HG03521 (cell line): ENCODE measurements around the gene EGFL7.
A peak's percentile ranks its signal among the peaks of the same experiment; 100 is the strongest.

Experiments used
- ATAC-seq: cut with Tn5 transposase; IDR thresholded peaks from one replicate; pipeline ENCODE4 v1.9.1; 2021; ENCODE audit warnings: mild to moderate bottlenecking, moderate library complexity; ENCODE audit not compliant: unreplicated experiment

The EGFL7 gene

DNA sequence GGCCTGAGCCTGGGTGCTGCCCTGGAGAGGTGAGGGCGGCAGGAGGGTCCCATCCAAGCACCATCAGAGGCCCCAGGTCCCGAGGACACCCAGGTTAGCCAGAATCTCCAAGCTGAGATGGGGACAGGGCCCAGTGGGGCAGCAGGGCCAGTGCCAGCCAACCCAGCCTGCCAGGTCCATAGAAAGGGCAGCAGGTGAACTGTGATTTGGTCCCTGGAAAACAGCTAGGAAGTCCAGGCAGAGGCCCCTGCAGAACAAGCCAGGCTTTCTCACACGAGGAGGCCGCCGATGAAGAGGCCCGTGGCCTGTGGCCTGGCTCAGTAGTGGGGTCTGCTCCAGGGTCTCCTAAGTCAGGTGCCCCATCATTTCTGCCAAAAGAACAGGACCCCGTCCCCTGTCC is 22.5 kb downstream of the EGFL7 start:
- no peak for ATAC-seq

DNA sequence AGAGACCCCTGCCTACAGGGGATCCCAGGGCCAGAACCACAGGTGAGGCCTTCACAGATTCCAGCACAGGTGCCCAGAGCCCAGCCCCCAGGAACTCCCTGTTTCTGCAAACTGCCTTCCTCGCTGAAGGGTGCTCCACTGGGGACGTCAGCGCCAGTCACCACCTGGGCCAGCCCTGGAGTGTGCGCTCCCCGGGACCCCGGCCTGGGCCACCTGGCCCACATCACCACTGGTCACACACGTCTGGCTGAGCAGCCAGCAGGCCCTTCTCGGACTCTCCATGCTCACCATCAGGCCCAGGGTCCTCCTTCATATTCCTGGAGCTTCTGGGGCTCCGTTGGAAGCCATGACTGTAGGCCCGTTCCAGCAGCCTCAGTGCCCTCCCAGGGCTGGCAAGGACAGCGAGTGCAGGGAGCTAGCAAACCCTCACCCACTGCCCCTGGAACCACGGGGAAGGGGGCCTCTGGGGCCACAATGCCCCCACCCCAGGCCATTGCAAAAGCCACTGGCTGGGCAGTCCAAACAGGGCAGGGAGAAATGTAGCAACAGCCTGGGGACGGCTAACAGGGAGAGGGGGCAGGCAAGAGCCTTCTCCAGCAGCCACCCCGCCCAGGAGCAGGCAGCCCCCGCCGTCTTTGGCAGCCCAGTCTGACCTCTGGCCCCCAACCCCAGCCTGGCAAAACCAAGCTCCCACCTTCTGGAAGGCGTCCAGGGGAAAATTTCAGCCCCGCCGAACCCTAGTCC is 23.2 kb downstream of the EGFL7 start:
- ATAC-seq, result no peak

DNA sequence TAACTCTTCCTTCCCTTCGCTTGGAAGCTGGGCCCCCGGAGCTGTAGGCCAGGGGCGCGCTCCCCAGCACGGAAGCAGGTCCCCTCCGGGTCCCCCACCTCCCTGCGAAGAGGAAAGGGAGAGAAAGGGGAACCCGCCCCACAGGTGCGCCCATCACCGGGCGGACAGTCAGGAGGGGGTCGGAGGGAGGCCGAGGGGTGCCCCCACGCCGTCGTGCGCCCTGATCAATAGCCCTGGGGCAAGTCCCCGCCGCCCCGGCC is 23.7 kb downstream of the EGFL7 start:
- ATAC-seq, result no peak

DNA sequence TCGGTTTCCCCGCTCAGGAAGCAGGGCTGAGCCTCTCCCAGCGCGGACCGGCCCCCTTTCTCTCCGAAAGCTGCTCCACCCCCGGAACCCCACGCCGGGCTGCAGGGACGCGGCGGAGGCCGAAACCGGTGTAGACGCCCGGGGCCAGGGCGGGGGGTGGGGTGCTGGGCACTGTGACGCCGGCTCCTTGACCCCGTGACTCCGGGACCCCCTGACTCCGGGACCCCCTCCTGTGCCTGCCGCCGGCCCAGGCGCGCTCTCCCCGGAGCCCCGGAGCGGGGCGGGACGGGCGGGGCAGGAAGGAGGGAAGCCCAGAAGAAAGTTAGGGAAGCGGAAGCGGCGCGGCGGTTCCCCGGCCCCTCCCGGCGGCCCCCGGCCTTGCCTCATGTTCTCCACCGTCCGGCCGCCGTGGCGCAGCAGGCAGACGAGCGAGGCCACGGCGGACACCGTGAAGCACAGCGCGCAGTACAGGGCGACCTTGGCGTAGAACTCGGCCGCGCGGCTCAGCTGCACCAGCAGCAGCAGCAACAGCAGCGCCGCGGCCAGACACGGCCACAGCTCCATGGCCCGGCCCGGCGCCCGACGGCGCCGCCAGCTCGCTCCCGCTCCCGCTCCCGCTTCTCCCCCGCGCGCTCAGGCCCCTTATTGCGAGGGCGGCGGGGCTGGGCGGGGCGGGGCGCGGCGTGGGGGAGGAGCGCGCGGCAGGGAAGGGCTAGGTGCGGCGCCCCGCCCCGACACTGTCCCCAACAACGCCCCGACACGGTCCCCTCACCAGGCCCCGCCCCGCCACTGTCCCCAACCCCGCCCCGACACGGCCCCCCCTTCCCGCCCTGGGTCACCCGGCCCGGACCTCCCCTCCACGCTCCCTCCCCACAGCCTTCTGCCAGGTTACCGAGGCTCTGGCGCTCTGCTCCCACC is 24.3 kb downstream of the EGFL7 start, which contains the start of gene AGPAT2:
Gene AGPAT2, minus strand, starts transcription at position 664 of the 918 bp plus-strand sequence. Its CDS starts 100 bp downstream, at position 564.
- ATAC-seq, result peak; percentile 64

DNA sequence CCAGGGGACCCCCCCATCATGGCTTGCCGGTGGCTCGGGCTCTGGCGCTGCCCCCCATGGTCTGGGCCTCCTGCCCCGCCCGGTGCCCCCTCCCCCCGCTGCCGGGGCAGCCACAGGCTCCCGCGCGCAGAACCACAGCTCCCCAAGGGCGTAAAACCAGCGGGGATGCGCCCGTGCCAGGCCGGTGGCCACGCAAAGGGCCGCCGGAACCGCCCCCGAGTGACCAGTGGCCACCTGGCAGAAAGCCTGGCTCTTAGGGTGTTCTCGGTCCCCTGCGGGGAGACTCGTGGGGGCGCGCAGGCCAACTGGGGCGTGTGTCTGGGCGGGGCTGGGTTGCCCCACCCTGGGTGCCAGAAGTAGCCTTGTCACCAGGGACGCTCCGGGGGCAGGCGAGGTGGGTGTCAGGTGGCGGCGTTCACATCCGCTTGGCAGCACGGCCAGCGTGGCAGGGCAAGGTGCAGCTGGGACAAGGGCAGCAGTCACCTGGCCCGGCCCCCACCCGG is 25.1 kb downstream of the EGFL7 start:
- no peak for ATAC-seq

DNA sequence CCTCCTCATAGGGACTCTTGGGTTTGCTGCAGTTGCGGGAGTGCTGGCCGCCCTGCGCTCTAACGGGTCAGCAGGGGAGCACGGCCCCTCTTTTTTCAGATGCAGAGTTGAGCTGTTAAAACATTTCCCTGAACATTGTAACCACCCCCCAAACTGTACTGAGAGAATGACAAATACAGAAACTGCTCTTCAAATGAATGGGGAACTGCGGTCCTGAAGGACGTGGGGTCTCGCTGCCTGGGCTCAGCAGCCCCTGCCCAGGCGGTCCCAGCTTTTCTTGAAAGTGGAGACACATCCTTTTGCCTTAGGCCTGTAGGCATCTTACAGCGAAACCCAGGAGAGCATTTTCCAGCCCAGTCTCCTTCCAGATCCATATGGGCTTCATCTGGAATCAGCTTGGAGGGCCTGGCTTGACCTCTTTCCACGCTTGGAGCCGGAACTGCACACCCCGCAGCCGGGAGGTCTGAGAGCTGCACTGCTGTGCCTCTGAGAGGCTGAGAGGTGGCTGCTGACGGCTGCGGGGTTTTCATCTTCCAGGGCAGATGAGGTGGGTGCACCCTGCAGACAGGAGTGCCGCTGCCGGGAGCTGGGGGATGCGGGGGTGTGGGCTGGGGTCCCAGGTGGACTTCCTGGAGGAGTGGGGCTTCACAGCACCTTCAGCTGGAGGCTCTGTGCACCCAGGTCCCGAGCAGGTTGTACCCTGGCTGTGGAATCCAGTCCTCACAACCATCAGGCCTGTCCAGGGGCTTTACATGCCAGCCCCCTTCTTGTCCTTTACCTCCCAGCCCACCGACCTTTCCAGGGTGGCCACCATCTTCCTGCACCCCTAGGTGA is 25.8 kb downstream of the EGFL7 start:
- ATAC-seq, result no peak

DNA sequence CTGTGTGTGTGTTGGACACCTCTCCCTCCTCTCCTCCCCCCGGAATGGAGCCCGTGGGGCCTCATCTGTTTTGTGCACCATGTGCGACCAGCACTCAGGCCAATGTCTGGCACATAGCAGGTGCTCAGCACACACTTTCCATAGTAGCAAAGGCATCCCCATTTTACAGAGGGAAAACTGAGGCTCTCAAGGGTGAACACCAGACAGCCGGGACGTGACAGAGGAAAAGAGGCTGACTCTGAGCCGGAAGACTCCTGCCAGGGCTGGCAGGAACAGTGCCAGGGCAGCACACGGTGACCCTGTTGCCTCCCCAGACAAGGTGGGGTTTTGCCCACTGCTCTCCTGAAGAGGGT is 26.4 kb downstream of the EGFL7 start:
- no peak for ATAC-seq

DNA sequence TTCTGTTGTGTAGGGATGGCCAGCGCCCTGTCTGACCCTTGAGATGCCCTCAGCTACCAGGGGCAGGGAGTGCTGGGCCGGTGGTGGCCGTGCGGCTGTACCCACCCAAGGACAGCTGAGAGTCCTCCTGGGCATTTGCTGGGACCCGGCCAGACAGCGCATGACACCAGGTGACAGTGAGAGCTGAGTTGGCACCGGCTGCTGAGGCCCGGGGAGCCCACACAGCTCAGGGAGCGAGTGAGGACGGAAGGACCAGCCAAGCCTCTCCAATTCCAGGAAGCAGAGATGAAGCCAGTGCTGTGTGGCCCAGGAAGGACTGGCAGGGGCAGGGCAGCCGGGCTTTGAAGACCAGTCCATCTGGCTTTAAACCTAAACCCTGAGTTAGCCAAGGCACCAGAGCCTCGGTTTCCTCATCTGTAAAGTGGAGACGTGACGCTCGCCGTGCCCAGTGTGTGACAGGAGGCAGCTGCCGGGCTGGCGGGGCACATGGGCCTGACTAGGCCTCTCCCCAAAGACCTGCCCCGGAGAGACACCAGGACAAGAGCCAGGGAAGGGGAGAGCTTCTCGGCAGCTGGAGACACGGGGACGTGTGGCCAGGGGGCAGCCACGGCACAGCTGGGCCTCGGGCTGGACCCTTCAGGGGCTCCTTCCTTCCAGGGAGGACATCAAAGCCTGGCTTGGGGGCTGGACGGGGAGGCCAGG is 27.5 kb downstream of the EGFL7 start:
- no peak for ATAC-seq

DNA sequence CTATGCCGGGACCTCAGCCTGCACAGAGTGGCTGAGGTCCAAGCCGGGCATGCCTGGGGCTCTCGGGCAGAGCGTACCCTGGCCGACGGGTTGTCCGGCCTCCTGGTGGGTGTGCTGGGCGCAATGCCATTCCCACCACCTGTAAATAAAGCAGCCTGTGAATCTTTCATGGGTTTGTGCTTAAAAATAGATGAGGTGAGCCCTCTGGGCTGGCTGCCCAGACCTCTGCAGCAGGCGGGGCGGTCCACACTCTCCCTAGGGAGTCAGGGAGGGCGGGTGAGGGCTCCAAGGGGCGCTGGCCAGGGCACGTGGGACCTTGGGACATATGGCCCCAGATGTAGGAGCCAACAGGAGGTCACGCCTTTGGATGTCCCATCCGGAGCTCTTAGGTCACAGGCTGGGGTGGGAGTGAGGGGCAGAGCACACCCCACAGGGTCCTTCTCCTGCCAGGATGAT is 28.1 kb downstream of the EGFL7 start:
- no peak for ATAC-seq

DNA sequence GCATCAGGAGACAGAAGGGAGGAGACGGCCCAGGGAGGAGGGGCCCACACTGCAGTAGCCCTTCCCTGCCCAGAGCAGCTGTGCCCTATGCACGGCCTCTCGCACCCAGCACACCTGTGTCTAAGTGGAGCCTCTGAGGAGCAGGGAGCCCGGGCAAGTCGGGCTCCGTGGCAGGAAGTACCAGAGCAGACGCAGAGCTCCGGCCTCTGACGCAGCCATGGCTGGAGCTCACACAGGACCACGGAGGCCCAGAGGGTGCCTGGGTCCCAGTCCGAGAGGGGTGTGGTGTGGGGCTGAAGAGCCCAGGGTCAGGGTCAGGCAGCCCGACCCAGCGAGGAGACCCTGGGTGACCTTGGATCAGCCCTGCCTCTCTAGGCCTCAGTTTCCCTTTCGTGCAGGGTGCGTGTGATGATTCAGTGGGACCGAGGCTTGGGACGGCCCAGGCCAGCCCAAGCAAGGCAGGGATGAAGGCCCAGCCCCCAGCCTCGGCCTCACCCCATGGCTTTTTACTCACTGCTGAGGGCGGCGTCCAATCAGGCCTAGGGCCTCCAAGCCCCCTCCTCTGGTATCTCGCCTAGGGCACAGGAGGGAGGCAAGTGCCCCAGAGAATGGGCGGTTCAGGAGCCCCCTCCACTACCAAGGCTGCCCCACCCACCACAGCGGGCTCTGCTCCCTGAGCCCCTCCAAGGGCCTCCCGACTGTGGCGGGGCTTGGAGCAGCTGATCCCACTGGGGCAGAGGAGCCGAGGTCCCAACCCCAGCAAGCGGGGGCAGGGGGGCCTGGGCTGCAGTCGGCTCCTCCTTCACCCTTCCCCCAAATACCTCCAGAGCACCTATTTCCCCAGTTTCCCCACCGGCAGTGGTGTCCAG is 28.8 kb downstream of the EGFL7 start:
- ATAC-seq, result no peak

DNA sequence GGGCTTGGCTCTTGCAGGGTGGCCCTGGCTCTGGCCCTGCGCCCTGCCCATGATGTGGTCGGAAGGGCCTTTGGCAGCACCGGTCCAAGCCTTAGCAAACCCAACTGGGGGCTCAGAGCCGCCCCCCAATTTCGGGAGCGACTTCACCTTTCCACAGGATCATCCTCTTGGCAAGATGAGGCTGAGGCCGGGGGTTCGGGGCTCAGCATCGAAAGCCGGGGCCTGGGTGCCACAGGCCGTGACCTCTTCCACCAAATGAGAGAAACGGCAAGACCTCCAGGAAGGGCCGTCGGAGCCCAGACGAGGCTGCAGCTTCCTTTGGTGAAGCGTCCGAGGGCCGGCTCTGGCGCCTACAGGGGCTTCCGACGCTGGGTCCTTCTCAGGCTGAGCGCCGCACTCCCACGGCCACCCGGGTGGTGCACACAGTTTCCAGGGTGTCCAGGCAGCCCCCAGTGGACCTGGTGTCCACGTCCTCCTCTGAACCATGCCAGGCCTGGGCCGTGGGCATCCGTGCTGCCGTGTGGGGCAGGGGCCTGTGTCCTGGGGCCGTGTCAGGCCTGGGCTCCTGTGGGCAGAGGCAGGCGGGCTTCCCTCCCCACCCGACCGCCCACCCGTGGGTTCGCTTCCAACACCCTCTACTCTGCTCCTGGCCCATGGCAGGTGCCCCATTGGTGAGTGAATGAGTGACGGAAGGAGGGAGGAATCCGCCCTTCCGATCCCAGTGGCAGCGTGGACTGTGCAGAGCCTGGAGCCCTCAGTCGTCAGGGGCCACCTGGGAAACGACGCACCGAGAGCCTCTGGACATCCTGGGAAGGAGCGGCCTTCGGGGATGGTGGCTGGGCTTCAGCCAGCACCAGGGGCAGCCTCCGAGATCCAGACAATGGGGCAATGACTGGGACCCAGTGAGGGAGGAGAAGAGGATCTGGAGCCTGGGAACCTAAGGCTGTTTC is 29.7 kb downstream of the EGFL7 start:
- no peak for ATAC-seq

DNA sequence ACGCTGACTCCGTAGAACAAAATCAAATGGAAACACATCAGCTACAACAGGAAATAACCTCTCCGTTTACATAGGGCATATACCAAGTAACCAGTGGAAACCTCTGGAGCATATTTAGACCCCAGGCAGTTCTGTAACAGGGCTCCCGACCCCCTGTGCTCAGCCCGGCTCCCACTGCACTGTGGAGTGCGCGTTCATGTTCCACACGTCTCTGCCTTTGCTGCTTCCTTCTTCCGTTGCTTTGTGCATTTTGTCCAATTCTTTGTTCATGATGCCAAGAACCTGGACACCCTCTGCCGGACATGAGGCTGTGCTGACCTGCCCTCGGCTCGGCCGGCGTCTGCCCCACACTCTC is 30.4 kb downstream of the EGFL7 start:
- ATAC-seq, result no peak

DNA sequence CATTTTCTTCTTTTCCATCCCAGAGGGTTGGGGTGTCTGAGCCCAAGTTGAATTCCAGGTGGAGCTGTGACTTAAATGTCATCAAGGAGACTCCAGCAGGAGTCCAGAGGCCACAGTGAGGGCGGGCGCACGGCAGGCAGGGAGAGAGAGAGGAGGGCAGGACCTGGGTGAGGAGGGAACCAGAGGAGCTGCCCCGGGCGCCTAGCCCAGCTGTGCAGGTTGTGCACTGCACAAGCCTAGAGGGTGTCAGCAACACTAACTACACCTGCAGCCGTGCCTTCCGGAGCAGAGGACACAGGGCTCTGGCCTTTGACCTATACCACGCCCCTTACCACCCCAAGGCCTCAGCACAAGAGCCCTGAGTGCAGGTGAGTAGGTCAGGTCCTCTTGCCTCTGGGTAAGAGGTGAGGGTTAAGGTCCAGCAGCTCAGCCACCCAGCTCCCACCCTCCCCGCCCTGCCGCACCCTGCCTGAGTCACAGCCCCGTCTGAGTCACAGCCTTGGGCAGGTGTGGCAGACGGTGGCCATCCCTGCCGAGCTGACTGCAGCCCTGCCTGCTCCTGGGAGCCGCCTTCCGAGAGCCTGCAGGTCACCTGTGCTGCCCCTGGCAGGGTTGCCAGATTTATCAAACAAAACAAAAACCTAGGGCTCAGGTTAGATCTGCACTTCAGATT is 30.9 kb downstream of the EGFL7 start:
- ATAC-seq, result no peak

DNA sequence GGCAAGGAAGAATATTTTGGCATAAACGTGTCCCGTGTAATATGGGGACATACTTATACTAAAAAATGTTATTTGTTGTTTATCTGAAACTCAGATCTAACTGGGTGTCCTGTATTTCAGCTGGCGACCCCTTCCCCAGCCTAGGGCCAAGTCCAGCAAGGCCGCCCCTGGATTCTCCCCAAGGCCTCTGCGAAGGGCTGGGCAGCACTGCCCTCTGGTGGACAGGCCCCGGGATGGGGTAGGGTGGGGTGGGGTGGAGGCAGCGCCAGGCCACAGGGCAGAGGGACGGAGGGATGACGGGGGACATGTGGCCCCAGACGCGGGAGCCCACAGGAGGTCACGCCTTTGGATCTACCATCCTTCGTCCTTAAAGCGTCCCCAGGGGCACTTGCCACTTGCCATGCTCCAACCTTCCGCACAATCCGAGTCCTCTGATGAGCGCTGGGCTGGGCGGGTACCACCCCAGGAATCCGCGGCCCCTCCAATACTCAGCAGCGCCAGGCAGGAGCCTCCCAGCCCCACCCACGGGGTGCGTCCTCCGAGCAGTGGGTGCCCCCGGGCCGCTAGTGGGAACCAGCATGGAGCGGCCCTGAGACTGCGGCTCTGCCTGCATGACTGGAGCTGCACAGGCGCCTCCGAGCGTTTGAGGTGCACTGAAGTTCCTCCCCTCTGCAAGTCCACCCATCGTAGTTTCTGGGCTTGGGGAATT is 31.6 kb downstream of the EGFL7 start:
- no peak for ATAC-seq

DNA sequence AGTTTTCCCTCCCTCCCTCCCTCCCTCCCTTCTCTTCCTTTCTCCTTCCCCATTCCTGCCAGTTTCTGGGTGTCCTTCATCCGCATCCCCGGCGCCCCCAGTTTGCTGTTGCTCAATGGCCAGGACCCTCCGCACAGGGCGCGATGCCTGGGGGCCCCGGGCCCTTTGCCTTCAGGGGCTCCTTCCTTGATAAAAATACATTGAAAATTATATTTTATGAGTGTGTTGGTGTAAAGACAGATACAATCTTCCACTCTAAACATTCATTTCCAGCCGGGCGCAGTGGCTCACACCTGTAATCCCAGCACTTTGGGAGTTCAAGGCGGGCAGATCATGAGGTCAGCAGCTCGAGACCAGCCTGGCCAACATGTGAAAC is 32.1 kb downstream of the EGFL7 start:
- no peak for ATAC-seq

DNA sequence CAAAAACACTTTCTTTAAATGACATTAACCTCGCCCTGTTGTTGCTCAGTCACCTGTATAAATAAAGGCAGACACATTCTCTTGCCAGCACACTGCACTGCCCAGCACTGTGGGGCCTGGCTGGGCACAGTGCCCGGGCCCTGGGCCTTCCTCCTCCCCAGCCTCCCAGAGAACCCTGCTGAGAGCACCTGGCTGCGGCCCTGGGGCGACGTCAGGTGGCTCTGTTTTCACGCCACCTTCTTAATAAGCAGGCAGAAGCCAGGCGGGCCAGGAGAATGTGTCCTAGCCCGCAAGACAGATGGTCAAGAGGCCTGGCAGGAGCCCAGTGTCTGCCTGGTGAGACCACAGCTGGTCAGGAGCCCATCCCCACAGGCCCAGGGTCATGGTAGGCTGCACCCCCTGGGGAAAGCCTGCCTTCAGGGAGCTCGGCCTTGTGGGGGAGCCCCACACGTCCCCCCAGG is 32.7 kb downstream of the EGFL7 start:
- no peak for ATAC-seq

DNA sequence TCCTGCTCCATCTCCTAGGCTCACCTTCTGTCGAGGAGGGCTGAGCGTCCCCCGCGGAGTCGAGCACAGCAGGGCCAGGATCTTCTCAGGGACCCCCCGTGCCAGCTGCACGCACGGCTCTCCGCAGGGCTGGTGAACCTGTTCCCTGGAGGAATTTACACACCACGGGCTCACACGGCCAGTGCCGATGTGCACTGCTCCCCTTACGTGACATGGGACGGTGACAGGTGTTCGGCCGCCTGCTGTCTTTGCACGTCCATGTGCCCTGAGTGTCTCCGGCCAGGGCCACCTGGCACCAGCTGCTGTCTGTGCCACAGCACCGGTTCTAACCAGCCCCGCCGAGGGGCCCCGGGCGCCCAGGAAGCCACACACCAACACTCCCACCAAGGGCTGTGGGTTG is 33.2 kb downstream of the EGFL7 start:
- ATAC-seq, result no peak
